Activated T-cell treated with anti-CD3 and anti-CD28 coated beads, Interleukin-2, amount 50 U/mL, for 24 hours (primary cell): ENCODE results near the gene NRN1L.
"Not testable (repeated sequence)": the region's sequence is repeated elsewhere in the genome, so short reads cannot be mapped to it uniquely, and the experiment has no call there.

Experiments
- DNase-seq: peaks from one replicate; pipeline ENCODE4 v3.0.0-alpha.2; 2020
- H3K27ac Mint-ChIP-seq: 2 replicates; pipeline ENCODE4 v1.8.0; 2020; ENCODE audit warnings: mild to moderate bottlenecking, mixed read lengths
- H3K27me3 Mint-ChIP-seq: 2 replicates; pipeline ENCODE4 v1.8.0; 2020; ENCODE audit warnings: mixed read lengths
- H3K36me3 Mint-ChIP-seq: 2 replicates; pipeline ENCODE4 v1.8.0; 2020; ENCODE audit warnings: low read depth, mixed read lengths
- H3K4me1 Mint-ChIP-seq: 2 replicates; pipeline ENCODE4 v1.8.0; 2020; ENCODE audit warnings: low read depth, mixed read lengths
- H3K4me3 Mint-ChIP-seq: 2 replicates; pipeline ENCODE4 v1.8.0; 2020; ENCODE audit warnings: mild to moderate bottlenecking, moderate library complexity, mixed read lengths
- H3K9me3 Mint-ChIP-seq: 2 replicates; pipeline ENCODE4 v1.8.0; 2020; ENCODE audit warnings: mixed read lengths

NRN1L gene

DNA sequence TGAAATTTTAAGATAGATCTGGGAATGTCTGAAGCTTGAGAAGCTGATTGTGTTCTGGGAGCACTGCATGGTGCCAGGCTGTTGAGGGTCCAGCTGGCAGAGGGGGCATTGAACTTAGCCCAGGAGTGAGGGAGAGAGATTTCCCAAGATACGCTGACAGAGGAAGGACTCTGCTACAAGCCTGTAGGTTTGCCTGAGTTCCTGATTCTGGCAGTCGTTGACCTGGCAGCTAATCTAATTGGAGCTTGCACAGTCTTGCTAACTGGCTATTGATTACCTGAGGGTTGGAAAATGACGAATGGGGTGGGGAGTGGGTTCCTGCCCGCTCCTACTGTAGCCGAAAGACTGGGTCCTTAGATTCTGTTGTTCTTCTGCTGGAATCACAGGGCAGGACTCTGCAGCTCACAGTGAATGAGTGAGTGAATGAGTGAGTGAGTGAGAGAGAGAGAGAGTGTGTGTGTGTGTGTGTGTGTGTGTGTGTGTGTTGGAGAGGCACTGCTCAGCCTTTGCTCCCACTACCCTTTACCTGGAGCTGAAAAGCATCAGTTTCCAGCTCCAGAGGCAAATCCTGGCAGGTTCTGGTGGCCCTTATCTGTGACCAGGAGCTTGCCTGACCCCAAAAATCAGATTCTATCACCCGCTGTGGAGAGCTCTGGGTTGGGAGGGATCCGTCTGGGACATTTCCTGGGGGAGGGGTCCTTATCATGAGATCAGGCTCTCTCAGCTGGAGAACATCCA, 30.2 kb downstream of the NRN1L start:
- Mint-ChIP-seq H3K4me1 (peaks cover 37% of the 10 kb centered on the region), H3K4me3 (no peak overlapping the region), H3K9me3 (no peaks in the 10 kb centered on the region), H3K36me3 (peaks cover 30% of the 10 kb centered on the region), H3K27me3 (no peaks in the 10 kb centered on the region), H3K27ac (no peak overlapping the region)
- DNase-seq: no peak

- Mint-ChIP-seq H3K4me1 (peaks cover 32% of the 10 kb centered on the region), H3K27ac (peak overlapping the region; percentile 95), H3K36me3 (peaks cover 25% of the 10 kb centered on the region)
- not testable (repeated sequence) for H3K9me3 Mint-ChIP-seq, H3K27me3 Mint-ChIP-seq, H3K4me3 Mint-ChIP-seq, DNase-seq
These were observed 30.7 kb downstream of the NRN1L start for GRCh38 chr16:67915496-67915769.

DNA sequence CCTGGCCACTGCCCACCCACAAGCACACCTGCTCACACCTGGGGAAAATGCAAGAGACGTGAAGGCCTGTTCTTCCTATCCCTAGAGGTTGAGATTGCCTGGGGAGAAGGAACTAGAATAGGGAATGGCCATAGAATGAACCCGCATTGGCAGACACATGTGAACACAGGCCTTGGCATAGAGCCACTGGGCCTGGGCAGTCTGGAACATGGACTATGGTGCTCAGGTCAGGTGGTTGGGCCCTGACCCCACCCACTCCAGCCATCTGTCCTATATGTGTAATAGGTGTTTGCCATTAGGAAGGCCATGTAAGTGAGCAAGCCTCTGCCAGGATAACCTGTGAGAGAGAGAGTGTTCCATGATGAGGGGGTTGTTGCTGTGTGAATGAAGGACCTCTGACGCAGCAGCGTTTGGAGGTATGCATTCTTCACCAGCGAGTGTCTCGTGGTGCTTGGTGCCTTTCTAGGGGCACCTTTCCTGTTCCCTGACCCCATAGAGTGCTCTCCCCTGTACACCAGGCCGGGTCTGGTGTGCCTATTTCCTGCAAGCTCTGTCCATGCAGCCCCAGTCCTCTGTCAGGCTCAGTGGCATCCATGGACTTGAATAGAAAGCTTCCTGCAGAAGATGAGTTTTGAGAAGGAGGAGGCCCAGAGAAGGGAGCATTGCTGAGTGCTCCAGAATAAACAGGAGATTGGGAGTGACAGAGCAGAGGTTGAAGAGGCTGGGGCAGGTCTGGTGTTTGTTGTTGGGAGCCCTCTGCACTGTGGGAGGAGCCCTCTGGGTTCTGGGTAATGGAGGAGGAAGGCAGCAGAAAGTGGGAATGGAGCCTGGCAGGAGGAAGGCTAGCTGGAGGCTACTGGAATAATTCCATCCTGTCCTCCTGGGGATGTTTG, 31.4 kb downstream of the NRN1L start:
- H3K4me1 Mint-ChIP-seq: peaks cover 27% of the 10 kb centered on the region
- peak overlapping the region; percentile 95 for H3K27ac Mint-ChIP-seq
- peaks cover 27% of the 10 kb centered on the region for H3K36me3 Mint-ChIP-seq
- no peak overlapping the region for H3K4me3 Mint-ChIP-seq
- H3K27me3 Mint-ChIP-seq: no peaks in the 10 kb centered on the region
- DNase-seq: no peak
- no peaks in the 10 kb centered on the region for H3K9me3 Mint-ChIP-seq

- H3K9me3 Mint-ChIP-seq: no peaks in the 10 kb centered on the region
- peaks cover 37% of the 10 kb centered on the region for H3K4me1 Mint-ChIP-seq
- no peak overlapping the region for H3K4me3 Mint-ChIP-seq
- DNase-seq: no peak
- peaks cover 20% of the 10 kb centered on the region for H3K36me3 Mint-ChIP-seq
- H3K27ac Mint-ChIP-seq: peak overlapping the region; percentile 95
- H3K27me3 Mint-ChIP-seq: no peaks in the 10 kb centered on the region
These were observed 32.6 kb downstream of the NRN1L start for GRCh38 chr16:67917140-67917851.

- Mint-ChIP-seq H3K36me3 (peaks cover 20% of the 10 kb centered on the region), H3K9me3 (no peaks in the 10 kb centered on the region), H3K27ac (peak overlapping the region; percentile 95), H3K27me3 (no peaks in the 10 kb centered on the region), H3K4me1 (peaks cover 40% of the 10 kb centered on the region), H3K4me3 (no peak overlapping the region)
- DNase-seq: no peak
These were observed 33.2 kb downstream of the NRN1L start for GRCh38 chr16:67917852-67918236.

GRCh38 chr16:67919622-67920221, 35.0 kb downstream of the NRN1L start:
- Mint-ChIP-seq H3K27ac (peak overlapping the region; percentile 78), H3K36me3 (peaks cover 23% of the 10 kb centered on the region), H3K4me1 (peaks cover 42% of the 10 kb centered on the region), H3K9me3 (no peaks in the 10 kb centered on the region), H3K4me3 (no peak overlapping the region), H3K27me3 (no peaks in the 10 kb centered on the region)
- no peak for DNase-seq

GRCh38 chr16:67922221-67922620, 37.5 kb downstream of the NRN1L start:
- peak overlapping the region; percentile 91 for H3K27ac Mint-ChIP-seq
- H3K27me3 Mint-ChIP-seq: no peaks in the 10 kb centered on the region

GRCh38 chr16:67922740-67923139, 38.1 kb downstream of the NRN1L start:
- peak overlapping the region; percentile 91 for H3K27ac Mint-ChIP-seq
- DNase-seq: no peak
- H3K27me3 Mint-ChIP-seq: no peaks in the 10 kb centered on the region
- no peaks in the 10 kb centered on the region for H3K9me3 Mint-ChIP-seq
- no peak overlapping the region for H3K4me3 Mint-ChIP-seq
- H3K36me3 Mint-ChIP-seq: peaks cover 22% of the 10 kb centered on the region
- H3K4me1 Mint-ChIP-seq: peaks cover 33% of the 10 kb centered on the region

More at GRCh38 chr16:67922221-67922620, 37.5 kb downstream of the NRN1L start:
- Mint-ChIP-seq H3K9me3 (no peaks in the 10 kb centered on the region), H3K4me3 (peak overlapping the region; percentile 11), H3K4me1 (peaks cover 38% of the 10 kb centered on the region), H3K36me3 (peaks cover 23% of the 10 kb centered on the region)
- DNase-seq: no peak

DNA sequence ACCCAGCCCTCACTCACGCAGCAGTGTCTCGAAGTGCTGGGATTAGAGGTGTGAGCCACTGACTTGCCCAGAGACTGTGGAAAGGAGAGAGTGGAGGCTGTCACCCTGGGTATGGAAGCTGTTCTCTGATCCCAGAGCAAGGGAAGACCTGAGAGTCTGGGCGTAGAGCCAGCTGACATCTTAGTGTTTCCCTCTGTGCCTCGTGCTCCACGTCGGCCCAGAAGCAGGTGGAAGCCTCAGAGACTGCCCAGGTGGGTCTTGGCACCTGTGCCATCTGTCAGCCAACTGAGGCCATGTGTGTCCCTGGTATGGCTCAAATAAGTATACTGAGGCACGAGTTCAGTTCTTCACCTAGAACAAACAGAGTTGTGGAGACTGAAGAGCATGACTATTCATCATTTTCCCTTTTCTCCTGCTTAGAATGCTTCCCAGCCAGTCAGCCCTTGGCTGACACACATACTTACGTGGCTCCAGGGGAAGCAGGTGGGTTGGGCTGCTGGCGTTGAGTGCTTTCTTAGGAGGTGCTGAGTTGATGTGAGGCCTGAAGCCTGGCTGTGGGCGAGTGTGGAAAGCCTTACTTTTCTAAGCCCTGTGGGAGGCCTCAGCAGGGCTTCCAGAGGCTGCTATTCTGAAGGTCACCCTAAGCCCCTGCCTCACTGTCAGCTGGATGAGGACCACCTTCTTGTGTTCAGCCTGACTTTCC, 38.9 kb downstream of the NRN1L start:
- H3K36me3 Mint-ChIP-seq: peaks cover 27% of the 10 kb centered on the region
- H3K4me1 Mint-ChIP-seq: peaks cover 26% of the 10 kb centered on the region
- H3K9me3 Mint-ChIP-seq: no peaks in the 10 kb centered on the region
- no peaks in the 10 kb centered on the region for H3K27me3 Mint-ChIP-seq
- peak overlapping the region; percentile 91 for H3K27ac Mint-ChIP-seq
- no peak overlapping the region for H3K4me3 Mint-ChIP-seq
- DNase-seq: no peak

DNA sequence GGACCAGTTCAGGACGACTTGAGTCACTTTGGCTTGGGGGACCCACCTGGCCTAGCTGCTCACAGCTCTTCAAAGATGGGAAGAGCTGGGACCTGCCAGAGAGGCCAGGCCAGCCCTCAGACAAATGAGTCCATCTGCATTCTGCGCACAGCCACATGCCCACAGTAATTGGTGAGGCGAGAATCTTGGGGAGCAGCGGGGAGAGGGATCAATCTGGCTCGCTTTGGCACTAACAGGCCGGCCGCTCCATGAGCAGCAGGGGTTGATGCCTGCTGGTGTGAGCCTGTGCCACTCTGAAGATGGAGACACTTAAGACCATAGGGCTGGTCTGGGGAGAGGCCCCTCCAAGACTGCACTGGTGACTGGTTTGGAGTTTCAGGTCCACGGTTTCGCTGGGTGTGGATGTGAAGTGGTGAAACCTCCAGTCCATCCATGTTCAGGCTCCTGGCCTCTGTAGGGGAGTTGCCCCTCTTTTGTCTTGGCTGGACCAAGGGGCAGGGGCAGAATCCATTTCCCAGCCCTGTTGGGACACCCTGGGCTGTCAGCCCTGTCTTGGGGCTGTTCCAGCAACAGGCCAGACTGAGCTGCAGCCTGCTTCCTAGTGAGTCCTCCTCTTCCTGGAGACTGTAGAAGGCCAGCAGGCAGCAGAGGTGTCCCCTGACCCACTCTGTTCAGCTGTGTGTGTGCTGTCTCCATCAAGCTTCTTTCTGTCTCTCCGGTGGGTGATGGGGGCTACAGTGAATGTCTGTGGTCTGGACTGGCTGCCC, 39.6 kb downstream of the NRN1L start:
- Mint-ChIP-seq H3K4me3 (no peak overlapping the region), H3K9me3 (no peaks in the 10 kb centered on the region), H3K27ac (peak overlapping the region; percentile 56), H3K36me3 (peaks cover 31% of the 10 kb centered on the region), H3K4me1 (peaks cover 21% of the 10 kb centered on the region), H3K27me3 (no peaks in the 10 kb centered on the region)
- DNase-seq: no peak

DNA sequence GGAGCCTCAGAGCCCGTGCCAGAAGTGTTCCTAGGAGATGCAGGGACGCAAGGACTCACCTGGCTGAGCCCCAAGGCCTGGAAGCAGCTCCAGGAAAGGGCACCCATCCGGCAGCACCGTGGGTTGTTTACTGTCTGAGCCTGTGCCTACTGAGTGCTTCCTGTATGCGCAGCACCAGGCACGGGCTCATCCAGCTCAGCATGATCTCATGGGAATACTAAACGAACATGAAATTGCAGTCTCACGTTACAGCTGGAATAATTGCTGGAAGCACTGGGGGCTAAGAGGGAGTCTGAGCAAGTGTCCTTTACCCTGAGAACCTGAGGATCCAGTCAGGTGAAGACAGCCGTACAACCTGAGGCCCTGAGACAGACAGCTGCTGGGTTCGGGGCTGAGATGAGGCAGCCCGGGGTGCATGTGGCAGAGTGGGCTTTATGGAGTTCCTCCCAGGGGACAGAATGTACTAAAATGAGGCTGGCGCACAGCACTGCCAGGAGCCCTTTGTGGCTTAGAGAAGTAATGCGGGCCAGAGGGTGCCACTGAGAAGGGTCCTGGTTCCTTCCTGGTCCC, 41.6 kb downstream of the NRN1L start:
- peaks cover 18% of the 10 kb centered on the region for H3K4me1 Mint-ChIP-seq
- DNase-seq: no peak
- no peaks in the 10 kb centered on the region for H3K9me3 Mint-ChIP-seq
- H3K36me3 Mint-ChIP-seq: peaks cover 48% of the 10 kb centered on the region
- no peak overlapping the region for H3K4me3 Mint-ChIP-seq
- H3K27ac Mint-ChIP-seq: peak overlapping the region; percentile 73
- no peaks in the 10 kb centered on the region for H3K27me3 Mint-ChIP-seq

DNA sequence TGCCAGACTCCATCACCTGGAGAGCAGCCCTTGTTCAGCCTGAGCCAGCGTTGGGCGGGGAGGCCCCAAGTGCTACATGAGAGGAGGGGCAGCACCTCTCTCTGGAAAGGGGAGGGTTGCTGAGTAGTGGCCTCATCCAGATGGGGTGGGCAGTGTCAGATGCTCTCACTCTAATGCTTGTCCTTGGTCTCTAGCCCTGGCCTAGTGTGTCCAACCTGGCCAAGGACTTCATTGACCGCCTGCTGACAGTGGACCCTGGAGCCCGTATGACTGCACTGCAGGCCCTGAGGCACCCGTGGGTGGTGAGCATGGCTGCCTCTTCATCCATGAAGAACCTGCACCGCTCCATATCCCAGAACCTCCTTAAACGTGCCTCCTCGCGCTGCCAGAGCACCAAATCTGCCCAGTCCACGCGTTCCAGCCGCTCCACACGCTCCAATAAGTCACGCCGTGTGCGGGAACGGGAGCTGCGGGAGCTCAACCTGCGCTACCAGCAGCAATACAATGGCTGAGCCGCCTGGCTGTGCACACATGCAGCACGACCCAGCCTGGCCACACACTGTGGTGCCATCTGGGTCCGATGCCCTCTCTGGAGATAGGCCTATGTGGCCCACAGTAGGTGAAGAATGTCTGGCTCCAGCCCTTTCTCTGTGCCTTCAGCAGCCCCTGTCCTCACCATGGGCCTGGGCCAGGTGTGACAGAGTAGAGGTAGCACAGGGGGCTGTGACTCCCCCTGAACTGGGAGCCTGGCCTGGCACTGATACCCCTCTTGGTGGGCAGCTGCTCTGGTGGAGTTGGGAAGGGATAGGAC, 42.7 kb downstream of the NRN1L start:
- Mint-ChIP-seq H3K36me3 (peaks cover 59% of the 10 kb centered on the region), H3K4me3 (no peak overlapping the region), H3K27me3 (no peaks in the 10 kb centered on the region), H3K27ac (peak overlapping the region; percentile 73), H3K4me1 (peaks cover 7% of the 10 kb centered on the region), H3K9me3 (no peaks in the 10 kb centered on the region)
- no peak for DNase-seq
